Stimulated activated CD4-positive, alpha-beta T cell treated with anti-CD3 and anti-CD28 coated beads, Interleukin-1b, Interleukin-23, amount 100 ng/mL, for 1 hour (primary cell): Measurements from ENCODE around the gene TSHZ2.
"Not testable (repeated sequence)": the region's sequence is repeated elsewhere in the genome, so short reads cannot be mapped to it uniquely, and the experiment has no call there.

Source experiments
- DNase-seq, 2 donors: peaks; one replicate each; pipeline ENCODE4 v3.0.0-alpha.2; 2020; ENCODE audit warnings: low read depth in 2 of 2

Gene TSHZ2

GRCh38 chr20:53500651-53501050 is 528.5 kb downstream of the TSHZ2 start:
- no peak for DNase-seq

GRCh38 chr20:53502820-53503219 is 530.7 kb downstream of the TSHZ2 start:
- DNase-seq = no peak

GRCh38 chr20:53503517-53503919 is 531.4 kb downstream of the TSHZ2 start:
- no peak for DNase-seq

- not testable (repeated sequence) for DNase-seq
Observed at GRCh38 chr20:53504106-53504505, 531.9 kb downstream of the TSHZ2 start.

- no peak for DNase-seq
Observed at GRCh38 chr20:53510262-53510661, 538.1 kb downstream of the TSHZ2 start.

GRCh38 chr20:53510704-53511103 is 538.5 kb downstream of the TSHZ2 start:
- DNase-seq = no peak

GRCh38 chr20:53512076-53512475 is 539.9 kb downstream of the TSHZ2 start:
- DNase-seq = no peak

GRCh38 chr20:53513168-53513488 is 541.0 kb downstream of the TSHZ2 start:
- DNase-seq = no peak

GRCh38 chr20:53513489-53514298 is 541.5 kb downstream of the TSHZ2 start:
- DNase-seq = no peak

- DNase-seq = no peak
Observed at GRCh38 chr20:53515749-53516148, 543.6 kb downstream of the TSHZ2 start.

- no peak for DNase-seq
Observed at GRCh38 chr20:53517146-53517545, 545.0 kb downstream of the TSHZ2 start.

- not testable (repeated sequence) for DNase-seq
Observed at GRCh38 chr20:53521421-53521820, 549.3 kb downstream of the TSHZ2 start.

- DNase-seq = no peak
Observed at GRCh38 chr20:53522026-53522425, 549.9 kb downstream of the TSHZ2 start.

- DNase-seq = no peak
Observed at GRCh38 chr20:53522696-53523095, 550.5 kb downstream of the TSHZ2 start.

- not testable (repeated sequence) for DNase-seq
Observed at GRCh38 chr20:53523615-53524014, 551.5 kb downstream of the TSHZ2 start.

GRCh38 chr20:53524589-53525312 is 552.6 kb downstream of the TSHZ2 start:
- DNase-seq = no peak

GRCh38 chr20:53527196-53527595 is 555.0 kb downstream of the TSHZ2 start:
- DNase-seq = no peak

- no peak for DNase-seq
Observed at GRCh38 chr20:53529658-53530057, 557.5 kb downstream of the TSHZ2 start.

- no peak for DNase-seq
Observed at GRCh38 chr20:53530440-53530839, 558.3 kb downstream of the TSHZ2 start.

GRCh38 chr20:53532654-53533312 is 560.6 kb downstream of the TSHZ2 start:
- DNase-seq = not testable (repeated sequence)

- DNase-seq = no peak
Observed at GRCh38 chr20:53533500-53533899, 561.3 kb downstream of the TSHZ2 start.

GRCh38 chr20:53534037-53534436 is 561.9 kb downstream of the TSHZ2 start:
- no peak for DNase-seq

- DNase-seq = no peak
Observed at GRCh38 chr20:53535878-53536277, 563.7 kb downstream of the TSHZ2 start.
